ENCODE measurements around the gene RNASEH2C.
"Not testable (repeated sequence)": the region's sequence is repeated elsewhere in the genome, so short reads cannot be mapped to it uniquely, and the experiment has no call there.

DNA sequence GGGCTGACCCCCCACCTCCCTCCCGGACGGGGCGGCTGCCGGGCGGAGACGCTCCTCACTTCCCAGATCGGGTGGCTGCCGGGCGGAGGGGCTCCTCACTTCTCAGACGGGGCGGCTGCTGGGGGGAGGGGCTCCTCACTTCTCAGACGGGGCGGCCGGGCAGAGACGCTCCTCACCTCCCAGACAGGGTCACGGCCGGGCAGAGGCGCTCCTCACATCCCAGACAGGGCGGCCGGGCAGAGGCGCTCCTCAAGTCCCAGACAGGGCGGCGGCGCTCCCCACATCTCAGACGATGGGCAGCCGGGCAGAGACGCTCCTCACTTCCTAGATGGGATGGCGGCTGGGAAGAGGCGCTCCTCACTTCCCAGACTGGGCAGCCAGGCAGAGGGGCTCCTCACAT is 42.2 kb upstream of the RNASEH2C start:
- not testable (repeated sequence) for TF ChIP-seq EZH2 (IDR thresholded peaks at IDR 0.05; ENCODE audit: low read length); CTCF (optimal IDR thresholded peaks at IDR 0.05 in 1 of 3, IDR thresholded peaks at IDR 0.05 in 1 of 3, conservative IDR thresholded peaks at IDR 0.05 in 1 of 3; ENCODE audit: extremely low read depth in 1 of 3, insufficient read depth in 2 of 3, low read length in 3 of 3)

All from keratinocyte (primary cell).